DMS114 treated with DMSO at 0.1 percent for 48 hours (cell line): ENCODE results near the gene SLCO4C1.
"Not testable (repeated sequence)": the region's sequence is repeated elsewhere in the genome, so short reads cannot be mapped to it uniquely, and the experiment has no call there.

Source experiments
- DNase-seq: peaks from one replicate; lab custom pipeline; 2025; ENCODE audit not compliant: unreplicated experiment; lab: John Stamatoyannopoulos, UW

The SLCO4C1 gene, protein sequence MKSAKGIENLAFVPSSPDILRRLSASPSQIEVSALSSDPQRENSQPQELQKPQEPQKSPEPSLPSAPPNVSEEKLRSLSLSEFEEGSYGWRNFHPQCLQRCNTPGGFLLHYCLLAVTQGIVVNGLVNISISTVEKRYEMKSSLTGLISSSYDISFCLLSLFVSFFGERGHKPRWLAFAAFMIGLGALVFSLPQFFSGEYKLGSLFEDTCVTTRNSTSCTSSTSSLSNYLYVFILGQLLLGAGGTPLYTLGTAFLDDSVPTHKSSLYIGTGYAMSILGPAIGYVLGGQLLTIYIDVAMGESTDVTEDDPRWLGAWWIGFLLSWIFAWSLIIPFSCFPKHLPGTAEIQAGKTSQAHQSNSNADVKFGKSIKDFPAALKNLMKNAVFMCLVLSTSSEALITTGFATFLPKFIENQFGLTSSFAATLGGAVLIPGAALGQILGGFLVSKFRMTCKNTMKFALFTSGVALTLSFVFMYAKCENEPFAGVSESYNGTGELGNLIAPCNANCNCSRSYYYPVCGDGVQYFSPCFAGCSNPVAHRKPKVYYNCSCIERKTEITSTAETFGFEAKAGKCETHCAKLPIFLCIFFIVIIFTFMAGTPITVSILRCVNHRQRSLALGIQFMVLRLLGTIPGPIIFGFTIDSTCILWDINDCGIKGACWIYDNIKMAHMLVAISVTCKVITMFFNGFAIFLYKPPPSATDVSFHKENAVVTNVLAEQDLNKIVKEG

DNA sequence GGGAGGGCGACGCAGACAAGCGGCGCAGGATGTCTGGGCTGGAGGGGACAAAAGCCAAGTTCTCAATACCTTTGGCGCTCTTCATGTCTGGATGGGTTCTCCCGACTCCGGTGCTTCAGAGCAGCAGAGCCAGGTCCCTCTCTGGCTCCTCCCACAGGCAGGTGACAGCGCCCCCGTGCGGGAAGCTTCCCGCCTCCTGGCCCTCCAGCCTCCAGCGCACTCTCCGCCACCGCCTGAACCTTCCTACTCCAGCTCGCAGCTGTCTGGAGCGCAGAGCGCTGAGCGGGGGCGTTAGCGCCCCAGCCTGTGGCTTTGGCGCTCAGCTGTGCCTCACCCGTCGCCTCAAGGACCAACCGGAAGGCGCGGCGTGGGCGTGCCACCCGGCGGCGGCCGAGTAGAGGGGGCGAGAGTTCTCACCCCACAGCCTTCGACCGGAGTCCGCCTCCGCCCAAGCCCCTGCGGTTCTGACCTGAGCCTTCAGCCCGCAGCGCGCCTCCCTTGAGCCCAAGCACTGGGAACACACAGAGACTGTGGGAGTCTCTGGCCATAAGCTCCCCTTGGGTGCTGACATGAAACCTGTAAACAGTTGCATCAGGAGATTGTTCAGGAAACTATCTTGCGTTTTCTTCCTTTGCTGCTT lies at the start of gene SLCO4C1:
SLCO4C1 (minus strand) TSS at position 107 of the 640 bp plus-strand sequence; CDS start at position 85, 22 bp downstream.
- peak; percentile 44 for DNase-seq

DNA sequence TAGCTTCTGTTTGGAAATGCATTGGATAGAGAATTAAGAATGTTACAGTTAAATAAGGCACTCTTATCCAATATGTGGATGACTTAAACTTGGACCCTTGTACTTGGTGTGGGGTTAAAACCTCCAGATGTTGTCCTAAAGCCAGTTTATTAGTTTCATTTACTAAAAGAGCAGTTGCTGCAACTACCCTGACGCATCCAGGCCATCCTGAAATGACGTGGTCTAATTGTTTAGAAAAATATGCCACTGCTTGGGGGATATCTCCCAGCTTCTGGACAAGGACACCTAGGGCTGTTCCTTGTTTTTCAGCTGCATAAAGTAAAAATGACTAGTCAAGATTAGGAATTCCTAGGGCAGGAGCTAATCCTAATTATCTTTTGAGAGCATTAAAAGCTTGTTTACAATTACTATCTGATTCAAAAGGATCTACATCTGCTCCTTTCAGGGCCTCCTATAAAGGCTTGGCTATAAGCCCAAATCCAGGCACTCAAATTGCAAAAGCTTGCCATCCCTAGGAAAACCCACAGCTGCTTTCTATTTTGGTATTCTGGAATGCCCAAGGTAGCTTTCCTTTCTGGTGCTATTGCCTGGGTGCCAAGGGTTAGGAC lies 45.7 kb upstream of the SLCO4C1 start:
- DNase-seq: no peak

DNA sequence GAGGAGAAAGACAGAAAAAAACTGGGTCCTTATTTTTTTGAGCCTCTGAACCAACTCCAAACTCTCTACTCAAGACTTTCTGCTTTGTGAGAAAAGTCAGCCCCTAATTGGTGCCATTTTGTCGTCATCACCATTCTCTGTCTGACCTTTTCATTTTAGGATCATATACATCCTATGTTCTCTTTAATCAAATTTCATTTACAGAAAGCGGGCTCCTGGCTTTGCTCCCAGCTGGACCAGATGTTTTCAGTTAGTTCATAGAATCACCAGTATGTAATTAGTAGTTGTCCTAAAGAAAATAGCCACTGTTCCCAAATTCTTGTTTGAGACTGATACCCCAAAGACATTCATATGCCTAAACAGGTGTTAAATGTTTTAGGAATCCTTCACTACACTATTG lies 28.6 kb upstream of the SLCO4C1 start:
- no peak for DNase-seq

DNA sequence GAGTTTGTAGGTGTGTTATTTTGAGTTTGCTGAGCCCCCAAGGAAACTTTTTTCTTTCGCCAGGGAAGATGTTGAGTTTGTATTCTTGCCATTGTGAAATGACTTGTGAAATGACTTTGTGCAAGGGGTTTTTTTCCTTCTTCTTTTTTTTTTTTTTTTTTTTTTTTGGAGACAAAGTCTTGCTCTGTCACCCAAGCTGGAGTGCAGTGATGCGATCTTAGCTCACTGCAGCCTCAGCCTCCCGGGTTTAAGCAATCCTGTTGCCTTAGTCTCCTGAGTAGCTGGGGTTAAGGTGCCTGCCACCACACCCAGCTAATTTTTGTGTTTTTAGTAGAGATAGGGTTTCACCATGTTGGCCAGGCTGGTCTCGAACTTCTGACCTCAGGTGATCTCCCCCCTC lies 22.7 kb upstream of the SLCO4C1 start:
- not testable (repeated sequence) for DNase-seq

DNA sequence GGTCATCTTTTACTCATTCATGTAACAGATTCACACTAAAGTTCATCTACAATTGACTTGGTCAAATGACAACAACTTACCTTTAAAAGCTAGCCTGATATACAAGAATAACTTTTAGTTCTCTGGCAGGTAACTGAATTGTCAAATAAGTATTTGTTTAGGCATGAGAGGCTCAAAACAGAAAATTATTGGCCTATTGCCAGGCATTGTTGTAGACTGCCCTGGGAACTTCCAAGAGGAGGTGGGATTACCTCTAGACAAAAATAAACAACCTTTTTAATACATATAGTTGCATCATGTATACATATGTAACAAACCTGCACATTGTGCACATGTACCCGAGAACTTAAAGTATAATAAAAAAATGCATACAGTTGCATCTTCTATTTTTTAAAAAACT lies 18.2 kb upstream of the SLCO4C1 start:
- DNase-seq: no peak

DNA sequence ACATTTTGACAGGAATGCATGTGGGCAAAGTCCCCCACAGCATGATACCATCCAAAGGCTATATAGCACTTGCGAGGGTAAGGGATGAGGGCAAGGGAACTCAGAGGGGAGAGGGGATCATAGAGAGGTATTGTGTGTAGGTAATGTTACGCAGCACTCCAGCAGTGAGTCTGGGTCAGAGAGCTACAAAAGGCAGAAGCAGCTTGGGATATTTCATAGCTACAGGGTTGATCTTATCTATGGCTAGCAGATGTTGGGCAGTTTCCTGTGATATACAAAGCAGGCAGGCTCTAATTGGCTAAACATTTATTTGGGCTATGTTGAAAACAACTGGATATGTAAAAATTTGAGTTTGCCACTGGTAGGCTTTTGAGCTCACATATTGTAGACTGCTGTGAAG lies 17.8 kb upstream of the SLCO4C1 start:
- no peak for DNase-seq

DNA sequence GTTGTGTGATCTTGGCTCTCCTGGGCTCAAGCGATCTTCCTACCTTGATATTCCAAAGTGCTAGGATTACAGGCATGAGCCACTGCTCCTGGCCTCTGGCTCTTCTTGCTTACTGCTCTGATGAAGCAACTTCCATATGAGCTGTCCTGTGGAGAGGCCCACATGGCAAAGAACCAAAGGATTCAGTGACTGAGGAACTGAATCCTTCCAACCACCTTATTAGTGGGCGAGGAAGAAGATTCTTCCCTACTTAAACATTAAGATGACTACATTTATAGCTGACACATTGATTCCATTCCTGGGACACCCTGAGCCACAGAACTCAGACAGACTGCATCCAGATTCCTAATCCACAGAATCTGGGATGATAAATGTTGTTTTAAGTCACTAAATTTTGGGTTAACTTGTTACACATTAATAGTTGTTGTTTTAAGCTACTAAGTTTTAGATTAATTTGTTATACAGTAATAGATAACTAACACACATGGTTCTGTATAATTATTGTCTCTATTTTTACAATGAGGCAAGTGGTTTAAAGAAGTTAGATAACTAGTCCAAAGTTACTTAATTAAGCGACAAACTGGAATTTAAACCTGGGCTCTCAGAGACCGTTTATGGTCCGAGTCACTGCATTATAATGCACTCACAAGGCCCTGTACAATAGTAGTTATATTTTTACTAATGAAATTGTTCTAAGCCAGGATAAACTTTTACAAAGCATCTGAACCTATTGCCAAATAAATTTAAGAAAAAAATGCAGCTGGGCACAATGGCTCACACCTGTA lies 16.7 kb upstream of the SLCO4C1 start:
- DNase-seq: no peak

DNA sequence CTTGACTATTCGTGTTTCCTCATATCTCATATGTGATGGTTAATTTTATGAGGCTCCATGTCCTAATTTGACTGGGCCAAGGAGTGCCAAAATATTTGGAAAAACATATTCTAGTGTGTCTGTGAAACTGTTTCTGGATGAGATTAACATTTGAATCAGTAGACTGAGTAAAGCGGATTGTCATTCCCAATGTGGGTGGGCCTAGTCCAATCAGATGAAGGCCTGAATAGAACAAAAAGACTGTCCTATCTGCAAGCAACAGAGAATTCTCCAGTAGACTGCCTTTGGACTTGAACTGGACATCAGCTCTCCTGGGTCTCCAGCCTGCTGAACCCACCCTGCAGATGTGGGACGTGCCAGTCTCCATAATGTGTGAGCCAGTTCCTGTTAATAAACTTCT lies 13.5 kb upstream of the SLCO4C1 start:
- DNase-seq: no peak

DNA sequence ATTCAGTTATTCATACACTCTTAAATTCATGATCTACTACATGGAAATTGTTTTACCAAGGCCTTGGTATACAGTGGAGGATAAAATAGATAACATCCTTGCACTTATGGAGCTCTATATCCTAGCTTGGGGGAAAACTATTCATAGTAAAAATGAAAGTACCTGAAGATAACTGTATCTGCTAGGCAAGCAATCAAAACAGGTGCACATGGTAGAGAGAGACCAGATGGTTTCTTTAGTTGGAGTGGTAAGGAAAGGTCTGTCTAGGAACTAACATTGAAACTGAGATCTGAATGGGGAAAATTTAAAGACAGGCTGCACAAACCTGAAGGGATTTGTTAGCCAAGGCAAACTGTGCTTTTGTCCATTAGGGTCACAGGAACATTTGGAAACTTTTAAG lies 11.1 kb upstream of the SLCO4C1 start:
- no peak for DNase-seq

DNA sequence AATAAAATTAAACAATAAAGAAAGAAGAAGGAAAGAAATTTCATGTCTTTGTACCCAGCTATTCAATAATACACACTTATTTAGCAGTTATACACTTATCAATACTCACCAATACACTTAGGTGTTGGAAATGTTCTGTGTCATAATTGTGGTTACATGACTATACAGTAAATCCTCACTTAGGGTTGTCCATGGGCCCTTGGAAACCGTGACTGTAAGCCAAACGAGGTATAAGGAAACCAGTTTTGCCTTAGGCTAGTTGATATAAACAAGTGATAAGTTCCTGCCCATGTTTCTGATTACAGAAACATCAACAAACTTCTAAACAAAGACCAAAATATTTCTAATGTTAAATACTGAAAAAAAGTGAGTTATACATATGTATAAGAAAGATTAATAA lies 10.0 kb upstream of the SLCO4C1 start:
- no peak for DNase-seq

DNA sequence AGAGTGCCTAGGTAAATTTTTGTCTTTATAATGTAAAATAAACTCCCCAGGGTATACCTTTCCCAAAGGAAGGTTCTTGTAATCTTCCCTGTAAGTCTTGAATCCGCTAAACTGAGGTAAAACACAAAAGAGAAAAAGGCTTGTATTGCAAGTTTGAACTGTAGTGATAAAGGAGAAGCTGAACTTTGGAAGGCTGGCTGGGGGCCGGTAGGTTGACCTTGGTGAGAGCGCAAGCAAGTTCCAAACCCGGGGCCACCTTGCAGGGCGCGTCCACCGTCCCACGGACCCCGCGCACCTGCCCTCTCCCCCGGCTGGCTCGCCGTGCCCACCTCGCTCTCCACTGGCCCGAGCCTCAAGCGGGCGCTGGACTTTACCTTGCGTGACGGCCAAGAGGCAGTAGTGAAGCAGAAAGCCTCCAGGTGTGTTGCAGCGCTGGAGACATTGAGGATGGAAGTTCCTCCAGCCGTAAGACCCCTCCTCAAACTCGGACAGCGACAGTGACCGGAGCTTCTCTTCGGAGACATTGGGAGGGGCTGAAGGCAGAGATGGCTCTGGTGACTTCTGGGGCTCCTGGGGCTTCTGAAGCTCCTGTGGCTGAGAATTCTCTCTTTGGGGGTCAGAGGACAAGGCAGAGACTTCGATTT lies 428 bp downstream of the SLCO4C1 start:
- no peak for DNase-seq

DNA sequence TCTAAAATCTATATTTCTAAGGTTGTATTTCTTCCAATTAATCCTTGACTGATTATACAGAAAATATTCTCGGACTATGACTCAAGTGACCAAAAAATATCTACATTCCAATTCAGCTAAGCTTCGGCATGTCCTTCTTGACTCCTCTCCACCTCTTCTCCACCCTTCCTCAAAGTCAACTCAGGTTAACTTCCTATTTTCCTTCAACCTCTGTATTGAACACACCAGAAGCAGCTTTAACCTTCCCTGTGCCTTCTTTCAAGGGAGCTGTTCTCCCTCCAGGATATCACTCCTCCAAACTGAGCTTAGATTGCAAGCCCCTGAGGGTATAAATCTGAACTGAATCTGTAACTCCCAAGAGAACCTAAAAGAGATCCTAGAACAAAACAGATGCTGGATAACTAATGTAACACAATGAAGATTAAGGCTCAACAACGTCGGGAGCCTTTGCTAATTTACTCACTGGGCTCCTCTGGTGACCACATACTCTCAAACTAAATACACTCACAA lies 1.1 kb downstream of the SLCO4C1 start:
- DNase-seq: no peak

DNA sequence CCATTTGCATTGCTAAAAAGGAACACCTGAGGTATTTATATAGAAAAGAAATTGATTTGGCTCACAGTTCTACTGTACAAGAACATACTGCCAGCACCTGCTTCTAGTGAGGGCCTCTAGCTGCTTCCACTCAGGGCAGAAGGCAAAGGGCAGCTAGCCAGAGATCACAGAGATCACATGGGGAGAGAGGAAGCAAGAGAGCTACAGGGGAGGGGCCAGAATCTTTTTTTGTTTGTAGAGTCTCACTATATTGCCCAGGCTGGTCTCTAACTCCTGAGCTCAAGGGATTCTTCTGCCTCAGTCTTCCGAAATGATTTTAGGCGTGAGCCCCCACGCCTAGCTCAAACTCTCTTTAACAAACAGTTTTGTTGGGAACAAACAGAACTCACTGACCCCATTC lies 6.1 kb downstream of the SLCO4C1 start:
- DNase-seq: no peak

DNA sequence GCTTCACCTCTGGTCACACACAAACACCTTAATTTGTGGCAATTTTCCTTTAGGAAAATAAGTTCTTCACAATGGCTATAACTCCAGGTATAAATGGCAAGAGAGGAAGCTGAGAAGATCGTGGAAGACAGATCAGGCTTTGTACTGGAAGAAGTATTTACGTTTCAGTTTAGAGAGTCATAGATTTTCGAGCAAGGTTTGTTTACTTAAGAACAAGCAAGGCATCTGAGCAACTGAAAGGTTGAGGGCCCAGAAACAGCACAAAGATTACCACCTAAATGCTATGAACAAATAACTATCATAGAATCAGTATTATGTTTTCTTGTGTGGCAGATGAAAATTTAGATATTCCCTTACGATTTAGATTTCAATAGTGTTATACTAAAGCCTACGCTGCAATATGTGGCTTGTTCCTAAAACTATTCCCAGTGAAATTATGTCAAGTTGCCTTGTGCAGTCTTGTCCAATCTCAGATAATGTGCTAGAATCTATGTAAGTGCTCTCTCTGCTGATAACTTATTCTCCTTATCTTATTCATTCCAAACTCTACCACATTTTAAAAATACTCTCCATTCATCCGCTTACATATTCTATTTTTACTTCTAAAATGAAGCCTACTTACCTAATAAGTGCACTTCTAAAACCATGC lies 6.7 kb downstream of the SLCO4C1 start:
- no peak for DNase-seq

DNA sequence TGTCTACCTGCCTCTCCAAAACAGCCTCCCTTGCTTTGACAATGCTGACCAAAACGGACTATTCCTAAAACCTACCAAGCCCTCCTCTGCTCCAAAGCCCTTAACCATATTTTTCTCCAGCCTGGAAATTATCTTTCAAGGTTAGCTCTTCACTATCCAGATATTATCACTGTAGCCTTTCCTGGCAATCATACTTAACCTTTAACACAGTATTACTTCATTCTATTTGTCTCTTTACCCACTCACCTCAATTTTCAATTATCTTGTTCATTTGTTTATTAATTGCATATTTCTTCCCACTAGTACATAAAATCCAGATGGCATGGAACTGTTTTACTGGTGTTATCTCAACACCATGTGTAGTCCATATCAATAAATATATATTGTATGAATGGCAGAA lies 7.5 kb downstream of the SLCO4C1 start:
- DNase-seq: no peak

DNA sequence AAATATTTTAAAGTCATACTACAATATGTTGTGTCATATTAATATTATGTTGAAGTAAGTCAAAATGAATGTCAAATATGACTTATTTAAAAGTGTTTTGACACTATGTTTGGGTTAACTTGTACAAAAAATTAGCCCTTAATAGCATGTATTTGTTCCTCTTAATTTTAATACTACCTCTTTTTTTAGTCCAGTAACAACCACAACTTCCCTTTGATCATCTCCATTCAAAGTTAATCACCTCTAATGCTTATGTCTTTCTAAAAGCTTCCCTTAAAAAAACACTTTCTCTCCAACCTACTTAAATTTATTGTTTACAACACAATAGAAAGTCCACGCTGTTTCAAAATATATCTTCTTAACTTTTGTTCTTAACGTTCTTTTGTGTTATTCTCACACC lies 9.6 kb downstream of the SLCO4C1 start:
- no peak for DNase-seq

DNA sequence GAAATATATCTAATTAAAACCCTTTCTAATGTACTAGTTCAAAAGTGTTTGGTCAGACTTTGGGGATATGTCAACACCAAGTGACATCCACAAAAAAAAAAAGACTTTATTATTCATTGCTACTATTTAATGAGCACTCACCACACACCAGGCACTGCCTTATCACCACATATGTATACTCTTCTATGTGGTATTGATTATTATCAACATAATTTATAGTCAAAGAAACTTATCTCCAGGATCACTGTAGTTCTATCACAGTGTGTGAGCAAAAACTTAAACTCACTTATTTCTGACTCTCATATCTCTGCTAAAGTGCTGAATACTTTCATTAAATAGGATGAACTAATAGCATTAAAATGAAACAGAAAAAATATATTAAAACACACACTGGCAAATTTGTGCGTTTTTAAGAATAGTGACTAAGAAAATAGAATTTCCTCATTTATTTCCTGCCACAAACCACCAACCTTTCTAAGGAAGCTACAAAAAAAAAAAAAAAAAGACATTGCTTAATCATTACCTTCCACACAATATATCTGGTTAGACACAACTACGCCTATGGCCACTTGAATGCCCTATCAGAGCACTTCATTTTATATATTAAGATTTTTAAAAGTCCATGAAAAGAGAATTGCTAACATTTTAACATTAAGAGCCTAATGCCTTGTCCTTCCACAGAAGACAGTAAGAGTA lies 12.8 kb downstream of the SLCO4C1 start:
- DNase-seq: no peak

DNA sequence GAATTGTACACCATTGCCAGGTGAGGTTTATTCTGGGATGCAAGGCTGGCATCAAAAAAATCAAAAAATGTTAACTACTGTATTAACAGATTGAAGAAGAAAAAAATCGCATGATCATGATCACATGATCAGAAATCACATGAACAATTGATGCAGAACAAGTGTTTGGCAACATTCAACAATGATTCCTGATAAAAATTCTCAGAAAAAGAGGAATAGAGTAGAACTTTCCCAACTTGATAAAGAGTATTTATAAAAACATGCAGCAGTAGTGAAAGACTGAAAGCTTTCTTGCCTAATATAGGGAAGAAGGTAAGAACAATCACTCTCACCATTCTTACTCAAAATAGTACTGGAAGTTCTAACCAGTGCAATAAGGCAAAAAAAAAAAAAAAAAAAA lies 16.4 kb downstream of the SLCO4C1 start:
- DNase-seq: no peak

DNA sequence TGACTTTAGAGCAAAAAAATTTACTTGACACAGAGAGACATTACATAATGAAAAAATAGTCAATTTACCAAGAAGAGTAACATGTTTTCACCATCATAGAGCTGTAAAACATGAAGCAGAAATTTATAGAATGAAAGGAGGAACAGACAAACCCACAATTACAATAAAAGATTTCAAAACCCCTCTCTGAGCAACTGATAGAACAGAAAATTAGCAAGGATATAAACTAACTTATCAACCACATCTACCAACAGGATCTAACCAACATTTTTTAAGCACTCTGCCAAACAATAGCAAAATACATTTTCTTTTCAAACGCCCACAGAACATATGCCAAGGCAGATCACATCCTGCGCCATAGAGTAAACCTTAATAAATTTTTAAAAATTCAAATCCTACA lies 17.9 kb downstream of the SLCO4C1 start:
- no peak for DNase-seq
